ENCODE data around the gene EXOG. TPM values are rescaled to one million over a fixed set of nuclear protein-coding genes. Genes with fewer than 3 reads are reported as not detected.
A peak's percentile ranks its signal among the peaks of the same experiment; 100 is the strongest.

EXOG gene
- total RNA-seq, 2 donors from 2014 or later, result 20.9 to 21.3 TPM

GRCh38 chr3:38507120-38507519, 11.0 kb downstream of the EXOG start:
- H3K4me1 Mint-ChIP-seq, result peaks cover 2% of the 10 kb centered on the region
- ATAC-seq (no peak), DNase-seq (no peak)
- H3K4me3 Mint-ChIP-seq, result no peak overlapping the region
- H3K27ac Mint-ChIP-seq, result no peak overlapping the region
- H3K27me3 Mint-ChIP-seq, result no peaks in the 10 kb centered on the region
- no peaks in the 10 kb centered on the region for H3K9me3 ChIP-seq (ENCODE audit: control insufficient read depth, low read length, poor library complexity, severe bottlenecking)
- H3K36me3 Mint-ChIP-seq (ENCODE audit: low read depth), result peaks cover 9% of the 10 kb centered on the region

- Mint-ChIP-seq H3K4me1 (peaks cover 11% of the 10 kb centered on the region), H3K36me3 (ENCODE audit: low read depth) (peaks cover 19% of the 10 kb centered on the region), H3K27me3 (no peaks in the 10 kb centered on the region), H3K4me3 (no peak overlapping the region), H3K27ac (no peak overlapping the region)
- no peak for ATAC-seq
- no peak for DNase-seq
- H3K9me3 ChIP-seq (ENCODE audit: control insufficient read depth, low read length, poor library complexity, severe bottlenecking), result no peaks in the 10 kb centered on the region
Observed at GRCh38 chr3:38509732-38510131, 13.6 kb downstream of the EXOG start.

GRCh38 chr3:38510631-38511030, 14.5 kb downstream of the EXOG start:
- ATAC-seq (no peak), DNase-seq (no peak)
- H3K36me3 Mint-ChIP-seq (ENCODE audit: low read depth), result peaks cover 19% of the 10 kb centered on the region
- no peak overlapping the region for H3K4me3 Mint-ChIP-seq
- no peaks in the 10 kb centered on the region for H3K9me3 ChIP-seq (ENCODE audit: control insufficient read depth, low read length, poor library complexity, severe bottlenecking)
- H3K27ac Mint-ChIP-seq, result no peak overlapping the region
- no peaks in the 10 kb centered on the region for H3K27me3 Mint-ChIP-seq
- H3K4me1 Mint-ChIP-seq, result peaks cover 11% of the 10 kb centered on the region

- no peak overlapping the region for H3K4me3 Mint-ChIP-seq
Observed at GRCh38 chr3:38511546-38511945, 15.4 kb downstream of the EXOG start.

GRCh38 chr3:38515367-38515766, 19.2 kb downstream of the EXOG start:
- DNase-seq (no peak), ATAC-seq (no peak)
- H3K4me3 Mint-ChIP-seq, result no peak overlapping the region
- H3K36me3 Mint-ChIP-seq (ENCODE audit: low read depth), result peaks cover 9% of the 10 kb centered on the region
- no peak overlapping the region for H3K27ac Mint-ChIP-seq
- no peaks in the 10 kb centered on the region for H3K9me3 ChIP-seq (ENCODE audit: control insufficient read depth, low read length, poor library complexity, severe bottlenecking)
- peaks cover 26% of the 10 kb centered on the region for H3K4me1 Mint-ChIP-seq
- no peaks in the 10 kb centered on the region for H3K27me3 Mint-ChIP-seq

More at GRCh38 chr3:38511546-38511945, 15.4 kb downstream of the EXOG start:
- ATAC-seq (no peak), DNase-seq (no peak)
- no peaks in the 10 kb centered on the region for H3K9me3 ChIP-seq (ENCODE audit: control insufficient read depth, low read length, poor library complexity, severe bottlenecking)
- Mint-ChIP-seq H3K36me3 (ENCODE audit: low read depth) (peaks cover 19% of the 10 kb centered on the region), H3K4me1 (peaks cover 11% of the 10 kb centered on the region), H3K27ac (no peak overlapping the region), H3K27me3 (no peaks in the 10 kb centered on the region)

- Mint-ChIP-seq H3K4me1 (peaks cover 34% of the 10 kb centered on the region), H3K4me3 (no peak overlapping the region), H3K36me3 (ENCODE audit: low read depth) (peaks cover 9% of the 10 kb centered on the region), H3K27ac (no peak overlapping the region), H3K27me3 (no peaks in the 10 kb centered on the region)
- ATAC-seq (no peak), DNase-seq (no peak)
- H3K9me3 ChIP-seq (ENCODE audit: control insufficient read depth, low read length, poor library complexity, severe bottlenecking), result no peaks in the 10 kb centered on the region
Observed at GRCh38 chr3:38516669-38517068, 20.5 kb downstream of the EXOG start.

GRCh38 chr3:38519000-38519399, 22.9 kb downstream of the EXOG start:
- H3K9me3 ChIP-seq (ENCODE audit: control insufficient read depth, low read length, poor library complexity, severe bottlenecking), result no peaks in the 10 kb centered on the region
- ATAC-seq (no peak), DNase-seq (no peak)
- no peaks in the 10 kb centered on the region for H3K27me3 Mint-ChIP-seq
- peaks cover 4% of the 10 kb centered on the region for H3K36me3 Mint-ChIP-seq (ENCODE audit: low read depth)
- H3K4me3 Mint-ChIP-seq, result peak overlapping the region; percentile 45
- peak overlapping the region; percentile 91 for H3K27ac Mint-ChIP-seq
- H3K4me1 Mint-ChIP-seq, result peaks cover 29% of the 10 kb centered on the region

- DNase-seq (no peak), ATAC-seq (peak; percentile 79)
- Mint-ChIP-seq H3K4me1 (peaks cover 25% of the 10 kb centered on the region), H3K36me3 (ENCODE audit: low read depth) (no peaks in the 10 kb centered on the region), H3K4me3 (peak overlapping the region; percentile 79), H3K27me3 (no peaks in the 10 kb centered on the region), H3K27ac (peak overlapping the region; percentile 91)
- no peaks in the 10 kb centered on the region for H3K9me3 ChIP-seq (ENCODE audit: control insufficient read depth, low read length, poor library complexity, severe bottlenecking)
Observed at GRCh38 chr3:38519651-38520050, 23.5 kb downstream of the EXOG start.

GRCh38 chr3:38521391-38521987, 25.3 kb downstream of the EXOG start:
- H3K9me3 ChIP-seq (ENCODE audit: control insufficient read depth, low read length, poor library complexity, severe bottlenecking), result no peaks in the 10 kb centered on the region
- DNase-seq (peak in 2 of 3 donors; percentile 29 to 32), ATAC-seq (peak; percentile 76)
- H3K27ac Mint-ChIP-seq, result no peak overlapping the region
- no peaks in the 10 kb centered on the region for H3K27me3 Mint-ChIP-seq
- no peak overlapping the region for H3K4me3 Mint-ChIP-seq
- H3K36me3 Mint-ChIP-seq (ENCODE audit: low read depth), result peaks cover 4% of the 10 kb centered on the region
- H3K4me1 Mint-ChIP-seq, result peaks cover 25% of the 10 kb centered on the region

- Mint-ChIP-seq H3K27me3 (no peaks in the 10 kb centered on the region), H3K4me3 (no peak overlapping the region), H3K4me1 (peaks cover 25% of the 10 kb centered on the region), H3K36me3 (ENCODE audit: low read depth) (peaks cover 4% of the 10 kb centered on the region), H3K27ac (no peak overlapping the region)
- no peak for ATAC-seq
- H3K9me3 ChIP-seq (ENCODE audit: control insufficient read depth, low read length, poor library complexity, severe bottlenecking), result no peaks in the 10 kb centered on the region
- no peak for DNase-seq
Observed at GRCh38 chr3:38522002-38522401, 25.9 kb downstream of the EXOG start.

GRCh38 chr3:38524141-38524739, 28.1 kb downstream of the EXOG start:
- DNase-seq (no peak), ATAC-seq (no peak)
- H3K27ac Mint-ChIP-seq, result no peak overlapping the region
- no peaks in the 10 kb centered on the region for H3K27me3 Mint-ChIP-seq
- peaks cover 17% of the 10 kb centered on the region for H3K4me1 Mint-ChIP-seq
- peaks cover 4% of the 10 kb centered on the region for H3K36me3 Mint-ChIP-seq (ENCODE audit: low read depth)
- no peaks in the 10 kb centered on the region for H3K9me3 ChIP-seq (ENCODE audit: control insufficient read depth, low read length, poor library complexity, severe bottlenecking)
- H3K4me3 Mint-ChIP-seq, result no peak overlapping the region

GRCh38 chr3:38526792-38527191, 30.7 kb downstream of the EXOG start:
- ATAC-seq (no peak), DNase-seq (no peak)
- H3K4me1 Mint-ChIP-seq, result no peaks in the 10 kb centered on the region
- no peaks in the 10 kb centered on the region for H3K27me3 Mint-ChIP-seq
- no peak overlapping the region for H3K27ac Mint-ChIP-seq
- peaks cover 4% of the 10 kb centered on the region for H3K36me3 Mint-ChIP-seq (ENCODE audit: low read depth)
- H3K9me3 ChIP-seq (ENCODE audit: control insufficient read depth, low read length, poor library complexity, severe bottlenecking), result no peaks in the 10 kb centered on the region
- H3K4me3 Mint-ChIP-seq, result no peak overlapping the region

- no peaks in the 10 kb centered on the region for H3K4me1 Mint-ChIP-seq
Observed at GRCh38 chr3:38528457-38528856, 32.3 kb downstream of the EXOG start.

GRCh38 chr3:38532529-38532928, 36.4 kb downstream of the EXOG start:
- Mint-ChIP-seq H3K36me3 (ENCODE audit: low read depth) (no peaks in the 10 kb centered on the region), H3K27me3 (no peaks in the 10 kb centered on the region), H3K4me1 (no peaks in the 10 kb centered on the region), H3K27ac (peak overlapping the region; percentile 51), H3K4me3 (no peak overlapping the region)
- ATAC-seq (no peak), DNase-seq (no peak)
- H3K9me3 ChIP-seq (ENCODE audit: control insufficient read depth, low read length, poor library complexity, severe bottlenecking), result no peaks in the 10 kb centered on the region

More at GRCh38 chr3:38528457-38528856, 32.3 kb downstream of the EXOG start:
- peaks cover 4% of the 10 kb centered on the region for H3K36me3 Mint-ChIP-seq (ENCODE audit: low read depth)
- H3K4me3 Mint-ChIP-seq, result no peak overlapping the region
- no peaks in the 10 kb centered on the region for H3K27me3 Mint-ChIP-seq
- ATAC-seq, result no peak
- H3K27ac Mint-ChIP-seq, result no peak overlapping the region
- no peak for DNase-seq
- no peaks in the 10 kb centered on the region for H3K9me3 ChIP-seq (ENCODE audit: control insufficient read depth, low read length, poor library complexity, severe bottlenecking)

Data from T-helper 17 cell (primary cell).